ENCODE data around the gene MAD1L1. TPM values are rescaled to one million over a fixed set of nuclear protein-coding genes. Genes with fewer than 3 reads are reported as not detected.

MAD1L1 gene
- total and polyA plus RNA-seq, 7 donors = 11.7 to 17.5 (median 15.6) TPM

DNA sequence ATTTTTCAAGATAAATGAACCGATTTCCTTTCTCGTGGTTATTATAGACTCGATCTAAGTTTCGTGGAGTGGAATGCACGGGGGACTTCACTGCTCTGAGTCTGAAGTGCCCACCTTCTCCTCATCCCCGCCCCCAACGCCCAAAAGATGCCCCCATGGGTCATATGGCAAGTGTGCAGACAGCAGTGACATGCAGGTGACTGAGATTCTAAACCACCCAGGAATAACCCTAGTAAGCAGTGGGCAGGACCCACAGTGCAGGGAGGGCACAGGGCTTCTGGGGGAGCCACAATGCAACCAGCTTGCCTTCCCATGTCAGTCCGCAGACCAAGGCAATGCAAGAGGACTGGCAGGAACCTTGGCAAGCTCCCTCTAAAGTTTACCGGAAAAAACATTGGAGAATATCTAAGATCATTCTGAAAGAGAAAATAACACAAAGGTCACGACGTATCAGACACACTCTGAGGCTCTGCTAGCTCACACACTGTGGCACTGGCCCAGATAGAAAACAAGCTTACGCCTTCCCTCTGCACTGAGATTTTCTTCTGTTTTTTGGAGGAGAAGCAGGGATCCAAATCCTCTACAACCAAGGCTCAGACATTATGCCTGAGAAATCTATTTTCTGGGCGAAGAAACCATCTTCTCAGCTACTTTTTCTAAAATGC lies 239.6 kb downstream of the MAD1L1 start:
- no peak overlapping the region for H3K27ac ChIP-seq
- no peaks in the 10 kb centered on the region for H3K9me3 ChIP-seq
- peak in 1 of 2 donors; percentile 22 for DNase-seq
- intact Hi-C loops (cut with DNase I) = no loop called here
- 73 to 75% (median 74%) methylated on average over 13 of the region's 13 CpGs for WGBS, 3 donors
- ATAC-seq = no peak
- H3K27me3 ChIP-seq (ENCODE audit: insufficient read depth in 3 of 3, low read length in 2 of 3) = no peaks in the 10 kb centered on the region
- no peaks in the 10 kb centered on the region for H3K36me3 ChIP-seq (ENCODE audit: insufficient read depth in 1 of 2, low read depth in 1 of 2)
- TF ChIP-seq CTCF (IDR thresholded peaks at IDR 0.05) = no peak
- peaks cover 22% of the 10 kb centered on the region for H3K4me1 ChIP-seq
- H3K4me3 ChIP-seq = no peak overlapping the region

GRCh38 chr7:1992554-1992953 lies 240.2 kb downstream of the MAD1L1 start:
- intact Hi-C loops (cut with DNase I) = no loop called here
- no peaks in the 10 kb centered on the region for H3K9me3 ChIP-seq
- peaks cover 22% of the 10 kb centered on the region for H3K4me1 ChIP-seq
- ATAC-seq (no peak), DNase-seq (peak in 1 of 2 donors; percentile 49)
- 56 to 72% (median 65%) methylated on average over 6 of the region's 6 CpGs for WGBS, 3 donors
- no peaks in the 10 kb centered on the region for H3K27me3 ChIP-seq (ENCODE audit: insufficient read depth in 3 of 3, low read length in 2 of 3)
- H3K27ac ChIP-seq = no peak overlapping the region
- no peaks in the 10 kb centered on the region for H3K36me3 ChIP-seq (ENCODE audit: insufficient read depth in 1 of 2, low read depth in 1 of 2)
- H3K4me3 ChIP-seq = no peak overlapping the region
- no peak for TF ChIP-seq CTCF (IDR thresholded peaks at IDR 0.05)

DNA sequence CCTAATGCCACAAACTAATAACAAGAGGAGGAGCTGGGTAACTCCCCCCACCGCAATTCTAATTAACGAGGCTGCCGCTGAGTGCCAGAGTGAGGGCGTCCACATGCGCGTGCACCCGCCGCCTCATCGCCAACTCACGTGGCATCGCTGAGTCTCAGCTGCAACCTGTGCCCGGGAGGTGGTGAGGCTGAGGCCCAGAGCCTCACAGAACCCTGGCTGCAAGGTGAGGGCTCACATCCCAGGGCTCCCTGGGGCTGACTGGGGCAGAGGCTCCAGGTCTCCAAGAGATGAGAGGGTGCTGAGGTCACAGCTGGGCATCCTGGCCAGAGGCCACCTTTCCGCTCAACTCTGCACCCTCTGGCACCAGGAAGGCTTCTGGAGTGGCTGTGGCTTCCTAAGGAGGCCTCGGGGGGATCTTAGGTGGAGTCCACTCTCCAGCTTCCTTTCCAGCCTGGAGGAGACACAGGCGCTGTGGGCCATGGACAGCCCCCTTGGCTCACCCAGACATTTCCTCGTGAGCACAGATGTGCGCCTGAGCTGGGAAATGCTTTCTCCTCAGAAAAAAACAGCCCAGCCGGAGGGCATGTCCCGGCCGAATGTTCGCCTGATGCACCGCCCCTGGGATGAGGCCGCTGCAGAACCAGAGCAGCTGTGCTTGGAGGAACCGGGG lies 242.6 kb downstream of the MAD1L1 start:
- Histone ChIP-seq H3K4me3 (no peak overlapping the region), H3K27ac (no peak overlapping the region), H3K36me3 (ENCODE audit: insufficient read depth in 1 of 2, low read depth in 1 of 2) (no peaks in the 10 kb centered on the region), H3K27me3 (ENCODE audit: insufficient read depth in 3 of 3, low read length in 2 of 3) (no peaks in the 10 kb centered on the region), H3K9me3 (no peaks in the 10 kb centered on the region), H3K4me1 (peaks cover 21% of the 10 kb centered on the region)
- WGBS, 3 donors = 64 to 70% (median 69%) methylated on average over 23 to 24 of the region's 24 CpGs
- ATAC-seq (peak in 1 of 4 donors; percentile 20), DNase-seq (peak in 1 of 2 donors; percentile 63)
- TF ChIP-seq CTCF (IDR thresholded peaks at IDR 0.05) = no peak
- intact Hi-C loops (cut with DNase I) = no loop called here

DNA sequence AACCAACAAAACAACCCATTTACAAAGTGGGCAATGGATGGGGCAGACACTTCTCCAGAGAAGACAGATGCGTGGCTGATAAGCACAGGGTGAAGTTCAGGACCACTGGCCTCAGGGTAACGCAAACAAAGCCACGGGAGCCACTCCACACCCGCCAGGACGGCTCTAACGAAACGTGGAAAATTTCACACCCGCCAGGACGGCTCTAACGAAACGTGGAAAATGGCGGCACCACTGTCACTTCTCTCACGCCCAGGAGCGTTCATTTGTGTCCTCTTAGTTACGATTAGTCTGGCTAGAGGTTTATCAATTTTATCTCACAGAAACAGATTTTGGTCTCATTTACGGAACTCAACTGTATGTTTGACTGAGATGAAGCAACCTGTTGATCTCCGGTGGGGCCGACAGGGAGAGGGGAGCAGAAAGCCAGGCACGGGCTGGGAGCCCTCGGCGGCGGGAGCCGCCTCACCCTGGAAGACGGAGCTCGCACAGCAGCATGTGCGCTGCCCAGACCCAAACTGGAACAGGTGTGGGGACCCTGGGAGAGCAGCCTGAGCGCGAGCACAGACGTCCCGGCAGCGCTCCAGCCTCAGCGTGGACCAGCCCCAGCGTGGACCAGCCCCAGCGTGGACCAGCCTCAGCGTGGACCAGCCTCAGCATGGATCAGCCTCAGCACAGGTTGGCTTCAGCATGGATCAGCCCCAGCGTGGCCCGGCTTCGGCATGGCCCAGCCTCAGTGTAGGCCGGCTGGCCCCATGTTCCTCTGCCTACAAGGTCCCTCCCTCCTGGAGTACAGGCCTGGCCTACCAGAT lies 243.5 kb downstream of the MAD1L1 start:
- WGBS, 3 donors = 95 to 98% (median 97%) methylated on average over 39 of the region's 39 CpGs
- Histone ChIP-seq H3K27me3 (ENCODE audit: insufficient read depth in 3 of 3, low read length in 2 of 3) (no peaks in the 10 kb centered on the region), H3K27ac (no peak overlapping the region), H3K4me1 (peaks cover 12% of the 10 kb centered on the region), H3K9me3 (no peaks in the 10 kb centered on the region), H3K4me3 (no peak overlapping the region), H3K36me3 (ENCODE audit: insufficient read depth in 1 of 2, low read depth in 1 of 2) (no peaks in the 10 kb centered on the region)
- peak in 1 of 2 donors; percentile 45 for DNase-seq
- no peak for ATAC-seq
- TF ChIP-seq CTCF (IDR thresholded peaks at IDR 0.05) = no peak
- intact Hi-C loops (cut with DNase I) = no loop called here
